ENCODE data around the gene SPSB1. TPM values are rescaled to one million over a fixed set of nuclear protein-coding genes. Genes with fewer than 3 reads are reported as not detected.

The SPSB1 gene
- total RNA-seq, 2 donors from 2014 or later: 29.0 to 57.1 TPM

DNA sequence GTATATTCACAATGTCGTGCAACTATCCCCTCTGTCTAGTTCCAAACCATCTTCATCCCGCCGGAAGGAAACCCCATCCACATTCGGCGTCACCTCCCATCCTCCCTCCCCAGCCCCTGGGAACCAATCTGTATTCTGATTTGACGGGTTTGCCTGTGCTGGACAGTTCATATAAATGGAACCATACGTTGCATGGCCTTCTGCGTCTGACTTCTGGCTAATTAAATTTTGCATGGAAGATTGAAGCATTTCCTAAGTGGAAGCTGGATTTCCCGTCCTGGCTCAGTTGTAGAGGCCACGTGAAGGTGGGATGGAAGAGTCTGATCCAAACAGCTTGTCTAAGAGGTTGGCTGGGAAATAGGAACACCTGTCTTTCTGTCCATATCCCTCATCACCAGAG, 14.6 kb downstream of the SPSB1 start:
- Histone ChIP-seq H3K27me3 (replicated peaks; ENCODE audit: insufficient read depth) (no peaks in the 10 kb centered on the region), H3K4me1 (replicated peaks) (peaks cover 7% of the 10 kb centered on the region), H3K9me3 (no peaks in the 10 kb centered on the region), H3K27ac (no peak overlapping the region), H3K36me3 (no peaks in the 10 kb centered on the region), H3K4me3 (no peak overlapping the region)
- WGBS: 92% methylated on average over 10 of the region's 10 CpGs
- TF ChIP-seq POLR2AphosphoS5 (IDR thresholded peaks at IDR 0.05) (no peak), POLR2A (IDR thresholded peaks at IDR 0.05) (no peak)
- TF ChIP-seq, protein P1, sequence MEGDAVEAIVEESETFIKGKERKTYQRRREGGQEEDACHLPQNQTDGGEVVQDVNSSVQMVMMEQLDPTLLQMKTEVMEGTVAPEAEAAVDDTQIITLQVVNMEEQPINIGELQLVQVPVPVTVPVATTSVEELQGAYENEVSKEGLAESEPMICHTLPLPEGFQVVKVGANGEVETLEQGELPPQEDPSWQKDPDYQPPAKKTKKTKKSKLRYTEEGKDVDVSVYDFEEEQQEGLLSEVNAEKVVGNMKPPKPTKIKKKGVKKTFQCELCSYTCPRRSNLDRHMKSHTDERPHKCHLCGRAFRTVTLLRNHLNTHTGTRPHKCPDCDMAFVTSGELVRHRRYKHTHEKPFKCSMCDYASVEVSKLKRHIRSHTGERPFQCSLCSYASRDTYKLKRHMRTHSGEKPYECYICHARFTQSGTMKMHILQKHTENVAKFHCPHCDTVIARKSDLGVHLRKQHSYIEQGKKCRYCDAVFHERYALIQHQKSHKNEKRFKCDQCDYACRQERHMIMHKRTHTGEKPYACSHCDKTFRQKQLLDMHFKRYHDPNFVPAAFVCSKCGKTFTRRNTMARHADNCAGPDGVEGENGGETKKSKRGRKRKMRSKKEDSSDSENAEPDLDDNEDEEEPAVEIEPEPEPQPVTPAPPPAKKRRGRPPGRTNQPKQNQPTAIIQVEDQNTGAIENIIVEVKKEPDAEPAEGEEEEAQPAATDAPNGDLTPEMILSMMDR (IDR thresholded peaks at IDR 0.05): no peak
- intact Hi-C loops (cut with DNase I): no loop called here
- DNase-seq (ENCODE audit: low spot score): no peak

DNA sequence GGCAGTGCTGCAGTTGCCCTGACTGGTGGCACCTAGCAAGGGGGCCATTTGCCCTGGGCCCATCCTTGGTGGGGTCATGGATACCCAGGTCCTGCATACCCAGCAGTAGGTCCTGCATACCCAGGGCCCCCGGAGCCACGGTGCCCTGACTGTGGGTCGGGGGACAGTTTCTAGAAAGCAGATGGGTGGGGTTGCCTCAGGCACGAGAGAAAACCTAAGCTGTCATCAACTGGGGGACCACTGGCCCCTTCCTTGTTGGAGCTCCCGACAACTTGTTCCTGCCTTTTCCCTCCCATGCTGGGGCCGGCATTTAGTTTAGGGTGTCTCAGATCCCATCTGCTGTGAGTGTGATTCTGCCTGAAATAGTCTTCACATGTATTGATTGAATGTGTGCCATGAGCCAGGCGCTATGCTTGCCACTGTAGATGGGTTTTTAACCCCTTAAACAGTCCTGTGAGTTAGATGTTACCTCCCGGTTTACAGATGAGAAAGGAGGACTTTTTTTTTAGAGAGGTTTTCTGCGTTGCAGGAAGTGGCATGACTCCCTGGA, 15.6 kb downstream of the SPSB1 start:
- no peak for DNase-seq (ENCODE audit: low spot score)
- 81% methylated on average over 9 of the region's 9 CpGs for WGBS
- H3K4me3 ChIP-seq: no peak overlapping the region
- TF ChIP-seq POLR2A (IDR thresholded peaks at IDR 0.05) (no peak), POLR2AphosphoS5 (IDR thresholded peaks at IDR 0.05) (no peak)
- TF ChIP-seq, protein P1 (IDR thresholded peaks at IDR 0.05): no peak
- no peaks in the 10 kb centered on the region for H3K4me1 ChIP-seq (replicated peaks)
- H3K36me3 ChIP-seq: no peaks in the 10 kb centered on the region
- no peaks in the 10 kb centered on the region for H3K9me3 ChIP-seq
- no peak overlapping the region for H3K27ac ChIP-seq
- intact Hi-C loops (cut with DNase I): no loop called here
- H3K27me3 ChIP-seq (replicated peaks; ENCODE audit: insufficient read depth): no peaks in the 10 kb centered on the region

DNA sequence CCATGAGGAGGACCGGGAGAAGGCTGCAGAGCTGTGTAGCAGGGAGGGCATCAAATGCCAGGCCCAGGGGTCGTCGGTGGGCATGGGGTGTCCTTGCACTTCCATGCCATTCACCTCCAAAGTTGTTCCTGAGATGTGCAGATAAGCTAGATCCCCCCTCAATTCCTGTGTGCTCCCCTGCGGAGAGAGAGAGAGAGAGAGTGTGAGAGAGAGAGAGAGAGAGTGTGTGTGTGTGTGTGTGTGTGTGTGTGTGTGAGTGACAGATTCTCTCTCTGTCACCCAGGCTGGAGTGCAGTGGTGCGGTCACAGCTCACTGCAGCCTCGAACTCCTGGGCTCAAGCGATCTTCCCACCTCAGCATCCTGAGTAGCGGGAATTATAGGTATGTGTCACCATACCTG, 16.4 kb downstream of the SPSB1 start:
- TF ChIP-seq POLR2AphosphoS5 (IDR thresholded peaks at IDR 0.05): no peak
- TF ChIP-seq POLR2A (IDR thresholded peaks at IDR 0.05): no peak
- TF ChIP-seq, protein P1 (IDR thresholded peaks at IDR 0.05): no peak
- 85% methylated on average over 8 of the region's 8 CpGs for WGBS
- H3K27me3 ChIP-seq (replicated peaks; ENCODE audit: insufficient read depth): no peaks in the 10 kb centered on the region
- H3K4me3 ChIP-seq: no peak overlapping the region
- DNase-seq (ENCODE audit: low spot score): no peak
- no peaks in the 10 kb centered on the region for H3K4me1 ChIP-seq (replicated peaks)
- no peaks in the 10 kb centered on the region for H3K9me3 ChIP-seq
- H3K27ac ChIP-seq: no peak overlapping the region
- intact Hi-C loops (cut with DNase I): no loop called here
- no peaks in the 10 kb centered on the region for H3K36me3 ChIP-seq

DNA sequence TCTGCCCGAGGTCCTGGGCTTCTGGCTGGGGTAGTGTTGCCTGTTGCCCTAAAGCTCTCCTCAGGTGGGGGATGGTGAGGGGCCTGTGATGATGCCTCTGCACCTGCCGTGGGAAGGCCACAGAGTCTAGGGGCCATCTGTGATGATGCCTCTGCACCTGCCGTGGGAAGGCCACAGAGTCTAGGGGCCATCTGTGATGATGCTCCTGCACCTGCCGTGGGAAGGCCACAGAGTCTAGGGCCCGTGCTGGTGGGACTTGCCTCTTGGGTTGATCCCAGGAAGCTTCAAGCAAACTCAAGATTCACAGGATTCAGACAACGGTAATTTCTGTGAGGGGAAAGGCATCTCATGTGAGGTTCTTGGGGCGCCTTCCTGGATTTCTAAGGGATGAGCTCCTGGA, 17.3 kb downstream of the SPSB1 start:
- WGBS: 87% methylated on average over 6 of the region's 7 CpGs
- Histone ChIP-seq H3K4me1 (replicated peaks) (no peaks in the 10 kb centered on the region), H3K4me3 (no peak overlapping the region), H3K27me3 (replicated peaks; ENCODE audit: insufficient read depth) (no peaks in the 10 kb centered on the region), H3K27ac (no peak overlapping the region), H3K36me3 (no peaks in the 10 kb centered on the region), H3K9me3 (no peaks in the 10 kb centered on the region)
- no peak for DNase-seq (ENCODE audit: low spot score)
- intact Hi-C loops (cut with DNase I): no loop called here
- TF ChIP-seq, protein P1 (IDR thresholded peaks at IDR 0.05): no peak
- TF ChIP-seq POLR2A (IDR thresholded peaks at IDR 0.05) (no peak), POLR2AphosphoS5 (IDR thresholded peaks at IDR 0.05) (no peak)

DNA sequence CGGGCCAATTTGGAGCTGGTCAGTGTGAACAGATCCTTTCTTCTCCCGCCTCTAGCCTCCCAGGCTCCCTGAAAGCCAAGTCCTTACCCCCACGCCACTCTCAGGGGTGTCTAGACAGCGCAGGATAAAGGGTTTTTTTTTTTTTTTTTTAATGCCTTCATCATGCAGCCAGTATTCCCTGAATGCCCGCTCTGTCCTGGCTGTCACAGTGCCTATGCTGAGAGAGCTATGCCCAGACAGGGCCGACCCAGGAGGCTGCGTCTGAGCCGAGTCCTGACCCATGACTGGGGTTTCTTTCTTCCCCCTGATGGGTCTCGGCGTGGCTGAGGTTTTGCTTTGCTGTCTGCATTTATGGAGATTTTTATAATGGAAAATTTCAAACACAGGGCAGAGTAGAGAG, 18.3 kb downstream of the SPSB1 start:
- intact Hi-C loops (cut with DNase I): no loop called here
- TF ChIP-seq POLR2AphosphoS5 (IDR thresholded peaks at IDR 0.05) (no peak), POLR2A (IDR thresholded peaks at IDR 0.05) (no peak)
- TF ChIP-seq, protein P1 (IDR thresholded peaks at IDR 0.05): no peak
- Histone ChIP-seq H3K4me1 (replicated peaks) (no peaks in the 10 kb centered on the region), H3K4me3 (no peak overlapping the region), H3K27ac (no peak overlapping the region), H3K36me3 (no peaks in the 10 kb centered on the region), H3K27me3 (replicated peaks; ENCODE audit: insufficient read depth) (no peaks in the 10 kb centered on the region), H3K9me3 (no peaks in the 10 kb centered on the region)
- no peak for DNase-seq (ENCODE audit: low spot score)
- 85% methylated on average over 10 of the region's 10 CpGs for WGBS

Measured in prostate gland (tissue), 2 donors.